NB4 (cell line): ENCODE measurements around the gene HIVEP2.

ENCODE experiments used
- MYC ChIP-seq: IDR thresholded peaks from 2 replicates; pipeline ENCODE4 v1.6.1; 2011; ENCODE audit warnings: low read depth, low read length
- POLR2A ChIP-seq: IDR thresholded peaks from 2 replicates; pipeline ENCODE4 v1.6.1; 2011; ENCODE audit warnings: mild to moderate bottlenecking; ENCODE audit not compliant: insufficient read length; ENCODE audit errors: extremely low read depth
- TF ChIP-seq, protein P1 (sequence below): IDR thresholded peaks from one replicate; pipeline ENCODE4 v1.5.1; 2012; ENCODE audit warnings: low read depth, low read length

GRCh38 chr6:142744836-142745235 lies 200.1 kb downstream of the HIVEP2 start:
- TF ChIP-seq POLR2A (no peak), MYC (no peak)
- TF ChIP-seq, protein P1, sequence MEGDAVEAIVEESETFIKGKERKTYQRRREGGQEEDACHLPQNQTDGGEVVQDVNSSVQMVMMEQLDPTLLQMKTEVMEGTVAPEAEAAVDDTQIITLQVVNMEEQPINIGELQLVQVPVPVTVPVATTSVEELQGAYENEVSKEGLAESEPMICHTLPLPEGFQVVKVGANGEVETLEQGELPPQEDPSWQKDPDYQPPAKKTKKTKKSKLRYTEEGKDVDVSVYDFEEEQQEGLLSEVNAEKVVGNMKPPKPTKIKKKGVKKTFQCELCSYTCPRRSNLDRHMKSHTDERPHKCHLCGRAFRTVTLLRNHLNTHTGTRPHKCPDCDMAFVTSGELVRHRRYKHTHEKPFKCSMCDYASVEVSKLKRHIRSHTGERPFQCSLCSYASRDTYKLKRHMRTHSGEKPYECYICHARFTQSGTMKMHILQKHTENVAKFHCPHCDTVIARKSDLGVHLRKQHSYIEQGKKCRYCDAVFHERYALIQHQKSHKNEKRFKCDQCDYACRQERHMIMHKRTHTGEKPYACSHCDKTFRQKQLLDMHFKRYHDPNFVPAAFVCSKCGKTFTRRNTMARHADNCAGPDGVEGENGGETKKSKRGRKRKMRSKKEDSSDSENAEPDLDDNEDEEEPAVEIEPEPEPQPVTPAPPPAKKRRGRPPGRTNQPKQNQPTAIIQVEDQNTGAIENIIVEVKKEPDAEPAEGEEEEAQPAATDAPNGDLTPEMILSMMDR: no peak
